GM23338 (cell line): ENCODE results near the gene MAST2. TPM values are rescaled to one million over a fixed set of nuclear protein-coding genes. Genes with fewer than 3 reads are reported as not detected.

Source experiments
- ATAC-seq: fragments of 200-7000 bp; cut with Tn5 transposase; 3 replicates; pipeline ENCODE4 v1.9.1; 2020
- DNase-seq: peaks from one replicate; pipeline ENCODE4 v3.0.0-alpha.2; 2015; ENCODE audit warnings: low spot score
- H2AFZ ChIP-seq: fragments of 200-600 bp; sonication (generic); 2 replicates; pipeline ENCODE4 v1.8.0; 2016; ENCODE audit warnings: antibody characterized with exemption, mild to moderate bottlenecking, moderate library complexity
- H3F3A ChIP-seq: fragments of 200-600 bp; sonication (generic); replicated peaks from 2 replicates; pipeline ENCODE4 v1.8.0; 2017; ENCODE audit warnings: antibody characterized with exemption, mixed run types, low read depth
- H3K27ac ChIP-seq: fragments of 200-600 bp; sonication (generic); 2 replicates; pipeline ENCODE4 v1.6.1; 2016; ENCODE audit warnings: low read depth
- H3K27me3 ChIP-seq: fragments of 200-600 bp; sonication (generic); 2 replicates; pipeline ENCODE4 v1.8.0; 2016; ENCODE audit warnings: mild to moderate bottlenecking, mixed run types, moderate library complexity; ENCODE audit not compliant: insufficient read depth
- H3K36me3 ChIP-seq: fragments of 200-600 bp; sonication (generic); 2 replicates; pipeline ENCODE4 v1.8.0; 2016; ENCODE audit warnings: mild to moderate bottlenecking; ENCODE audit not compliant: insufficient read depth
- H3K4me1 ChIP-seq: fragments of 200-600 bp; sonication (generic); 2 replicates; pipeline ENCODE4 v1.8.0; 2016; ENCODE audit warnings: mild to moderate bottlenecking, moderate library complexity; ENCODE audit not compliant: insufficient read depth
- H3K4me2 ChIP-seq: fragments of 200-600 bp; sonication (generic); 2 replicates; pipeline ENCODE4 v1.7.1; 2017; ENCODE audit warnings: mixed run types
- H3K4me3 ChIP-seq: fragments of 200-600 bp; sonication (generic); 2 replicates; pipeline ENCODE4 v1.6.1; 2016; ENCODE audit warnings: mixed run types
- H3K79me2 ChIP-seq: fragments of 200-600 bp; sonication (generic); replicated peaks from 2 replicates; pipeline ENCODE4 v1.8.0; 2017; ENCODE audit warnings: mild to moderate bottlenecking; ENCODE audit not compliant: insufficient read depth
- H3K9me2 ChIP-seq: fragments of 200-600 bp; sonication (generic); 2 replicates; pipeline ENCODE4 v1.8.0; 2017; ENCODE audit not compliant: insufficient read depth
- H4K20me1 ChIP-seq: fragments of 200-600 bp; sonication (generic); replicated peaks from 2 replicates; pipeline ENCODE4 v1.8.0; 2017; ENCODE audit warnings: mild to moderate bottlenecking; ENCODE audit not compliant: insufficient read depth
- H3K27ac Mint-ChIP-seq: 2 replicates; pipeline ENCODE4 v1.8.0; 2020; ENCODE audit warnings: inconsistent platforms, mild to moderate bottlenecking, moderate library complexity, mixed read lengths
- H3K27me3 Mint-ChIP-seq: 3 replicates; pipeline ENCODE4 v1.8.0; 2022; ENCODE audit warnings: low read depth, mild to moderate bottlenecking, moderate library complexity, mixed read lengths, inconsistent platforms; ENCODE audit not compliant: insufficient read depth, poor library complexity
- H3K36me3 Mint-ChIP-seq: 3 replicates; pipeline ENCODE4 v1.8.0; 2021; ENCODE audit warnings: low read depth, mild to moderate bottlenecking, inconsistent platforms, moderate library complexity, mixed read lengths
- H3K4me1 Mint-ChIP-seq: 3 replicates; pipeline ENCODE4 v1.8.0; 2020; ENCODE audit warnings: mild to moderate bottlenecking, inconsistent platforms, mixed read lengths
- H3K4me3 Mint-ChIP-seq: 3 replicates; pipeline ENCODE4 v1.8.0; 2021; ENCODE audit warnings: moderate library complexity, mild to moderate bottlenecking, inconsistent platforms, mixed read lengths
- H3K9me3 Mint-ChIP-seq: 3 replicates; pipeline ENCODE4 v1.8.0; 2020; ENCODE audit warnings: moderate library complexity, mild to moderate bottlenecking, inconsistent platforms, mixed read lengths
- CREB1 ChIP-seq: fragments of 250-450 bp; sonication (Bioruptor Pico); IDR thresholded peaks from 2 replicates; pipeline ENCODE4 v1.5.0; 2020; ENCODE audit warnings: low read depth, mild to moderate bottlenecking, moderate library complexity
- CTCF ChIP-seq, 2 experiments: fragments of 200-600 bp in 1 of 2; sonication (generic) in 1 of 2; conservative IDR thresholded peaks; 2 replicates each; pipeline versions ENCODE4 v1.5.1 to v1.6.1; 2016 to 2017; ENCODE audit warnings: antibody characterized with exemption in 2 of 2, low read depth in 2 of 2, mild to moderate bottlenecking in 2 of 2, moderate library complexity in 1 of 2
- ETS1 ChIP-seq: IDR thresholded peaks from 2 replicates; pipeline ENCODE4 v1.6.1; 2016; ENCODE audit warnings: antibody characterized with exemption
- EZH2phosphoT487 ChIP-seq: fragments of 200-600 bp; sonication (generic); IDR thresholded peaks from one replicate; pipeline ENCODE4 v1.8.1; 2018; ENCODE audit warnings: antibody characterized with exemption; ENCODE audit not compliant: unreplicated experiment
- NANOG ChIP-seq: IDR thresholded peaks from 2 replicates; pipeline ENCODE4 v1.6.1; 2016; ENCODE audit warnings: antibody characterized with exemption, borderline replicate concordance
- POLR2AphosphoS5 ChIP-seq: IDR thresholded peaks from 2 replicates; pipeline ENCODE4 v1.6.1; 2016; ENCODE audit warnings: antibody characterized with exemption, low read depth
- REST ChIP-seq: IDR thresholded peaks from one replicate; pipeline ENCODE4 v1.6.1; 2018; ENCODE audit warnings: antibody characterized with exemption; ENCODE audit not compliant: unreplicated experiment
- ZNF331 ChIP-seq: fragments of 250-450 bp; sonication (Bioruptor Pico); IDR thresholded peaks from 2 replicates; pipeline ENCODE4 v1.5.0; 2020; ENCODE audit warnings: low read depth, mild to moderate bottlenecking, moderate library complexity
- ZNF462 ChIP-seq: fragments of 250-450 bp; sonication (Bioruptor Pico); IDR thresholded peaks from 2 replicates; pipeline ENCODE4 v1.5.0; 2020; ENCODE audit warnings: mild to moderate bottlenecking, moderate library complexity
- polyA plus RNA-seq: library from polyadenylated mRNA; unstranded; fragments of >200 nt; fragmentation: Nextera tagmentation; extraction: Ambion mirVana; gene quantifications from 2 replicates; pipeline ENCODE4 v1.2.1, GENCODE V29; 2016
- total RNA-seq: library from RNA; depleted of rRNA; stranded (reverse); fragments of >200 nt; shearing (Covaris generic); gene quantifications from 2 replicates; pipeline ENCODE4 v1.2.3, GENCODE V29; 2014

MAST2 gene
- total and polyA plus RNA-seq, 2 experiments from 2014 or later: 11.5 to 57.7 TPM

GRCh38 chr1:45922813-45923212 is 119.4 kb downstream of the MAST2 start:
- no peak overlapping the region for H3K27ac ChIP-seq
- Mint-ChIP-seq H3K36me3 (peaks cover 13% of the 10 kb centered on the region), H3K9me3 (peaks cover 5% of the 10 kb centered on the region; the same call in 2 of the 3 replicates), H3K4me3 (no peak overlapping the region), H3K27ac (no peak overlapping the region), H3K4me1 (peaks cover 35% of the 10 kb centered on the region), H3K27me3 (peaks cover 4% of the 10 kb centered on the region)
- DNase-seq (no peak), ATAC-seq (no peak)
- H2AFZ ChIP-seq: no peak overlapping the region
- no peak overlapping the region for H3K4me2 ChIP-seq
- TF ChIP-seq ETS1 (no peak), POLR2AphosphoS5 (no peak)
- peaks cover 27% of the 10 kb centered on the region for H3K79me2 ChIP-seq
- H4K20me1 ChIP-seq: no peaks in the 10 kb centered on the region
- H3K4me1 ChIP-seq: peaks cover 28% of the 10 kb centered on the region
- H3K9me2 ChIP-seq: no peaks in the 10 kb centered on the region
- no peaks in the 10 kb centered on the region for H3K27me3 ChIP-seq
- H3F3A ChIP-seq: no peaks in the 10 kb centered on the region
- H3K36me3 ChIP-seq: no peaks in the 10 kb centered on the region
- H3K4me3 ChIP-seq: no peak overlapping the region

GRCh38 chr1:45923343-45923742 is 119.9 kb downstream of the MAST2 start:
- Histone ChIP-seq H3K36me3 (no peaks in the 10 kb centered on the region), H3K4me1 (peaks cover 34% of the 10 kb centered on the region), H3K79me2 (peaks cover 27% of the 10 kb centered on the region), H3K27me3 (no peaks in the 10 kb centered on the region), H3K4me3 (no peak overlapping the region), H3K4me2 (no peak overlapping the region), H3K27ac (no peak overlapping the region), H3K9me2 (no peaks in the 10 kb centered on the region), H2AFZ (no peak overlapping the region), H4K20me1 (no peaks in the 10 kb centered on the region), H3F3A (no peaks in the 10 kb centered on the region)
- no peak for ATAC-seq
- H3K27ac Mint-ChIP-seq: no peak overlapping the region
- H3K36me3 Mint-ChIP-seq: peaks cover 13% of the 10 kb centered on the region
- DNase-seq: no peak
- peaks cover 40% of the 10 kb centered on the region for H3K4me1 Mint-ChIP-seq
- peaks cover 5% of the 10 kb centered on the region; the same call in 2 of the 3 replicates for H3K9me3 Mint-ChIP-seq
- H3K4me3 Mint-ChIP-seq: no peak overlapping the region
- H3K27me3 Mint-ChIP-seq: peaks cover 4% of the 10 kb centered on the region
- TF ChIP-seq CTCF (conservative IDR thresholded peaks at IDR 0.05; ENCODE audit: low read depth in 2 of 2) (no peak), REST (no peak), NANOG (no peak), ZNF462 (CRISPR knock-in tag) (no peak), EZH2phosphoT487 (no peak), ZNF331 (no peak), CREB1 (no peak), POLR2AphosphoS5 (no peak)
